Type B pancreatic cell (in vitro differentiated cells): ENCODE data around the gene ACYP1. TPM values are rescaled to one million over a fixed set of nuclear protein-coding genes. Genes with fewer than 3 reads are reported as not detected.

Experiments used
- DNase-seq: peaks from one replicate; pipeline ENCODE4 v3.0.0; 2021; ENCODE audit warnings: mixed read lengths; ENCODE audit not compliant: unreplicated experiment; ENCODE audit errors: extremely low spot score
- H3K27ac Mint-ChIP-seq: 2 replicates; pipeline ENCODE4 v1.8.0; 2021; ENCODE audit warnings: mild to moderate bottlenecking, mixed read lengths
- H3K27me3 Mint-ChIP-seq: 2 replicates; pipeline ENCODE4 v1.8.0; 2021; ENCODE audit warnings: mixed read lengths
- H3K36me3 Mint-ChIP-seq: 2 replicates; pipeline ENCODE4 v1.8.0; 2021; ENCODE audit warnings: mixed read lengths
- H3K4me1 Mint-ChIP-seq: one replicate; pipeline ENCODE4 v1.8.0; 2021; ENCODE audit warnings: mixed read lengths; ENCODE audit not compliant: unreplicated experiment
- H3K4me3 Mint-ChIP-seq: 2 replicates; pipeline ENCODE4 v1.8.0; 2021; ENCODE audit warnings: mild to moderate bottlenecking, mixed read lengths
- H3K9me3 Mint-ChIP-seq: 2 replicates; pipeline ENCODE4 v1.8.0; 2021; ENCODE audit warnings: mixed read lengths
- total RNA-seq: library from RNA; stranded (reverse); gene quantifications from 2 replicates; pipeline ENCODE4 v1.2.1, GENCODE V29; 2021; ENCODE audit warnings: low replicate concordance
- TF ChIP-seq, protein P1 (sequence below): fragments of 200-600 bp; sonication (generic); conservative IDR thresholded peaks from 2 replicates; pipeline ENCODE4 v1.5.0; 2021; ENCODE audit warnings: antibody characterized with exemption, mild to moderate bottlenecking

The ACYP1 gene
- total RNA-seq, 1 donor from 2014 or later = 20.7 TPM

GRCh38 chr14:75041613-75042012 lies 22.2 kb downstream of the ACYP1 start:
- Mint-ChIP-seq H3K4me1 (peaks cover 25% of the 10 kb centered on the region), H3K27ac (no peak overlapping the region), H3K4me3 (no peak overlapping the region), H3K36me3 (peaks cover 32% of the 10 kb centered on the region), H3K27me3 (no peaks in the 10 kb centered on the region), H3K9me3 (no peaks in the 10 kb centered on the region)
- TF ChIP-seq, protein P1, sequence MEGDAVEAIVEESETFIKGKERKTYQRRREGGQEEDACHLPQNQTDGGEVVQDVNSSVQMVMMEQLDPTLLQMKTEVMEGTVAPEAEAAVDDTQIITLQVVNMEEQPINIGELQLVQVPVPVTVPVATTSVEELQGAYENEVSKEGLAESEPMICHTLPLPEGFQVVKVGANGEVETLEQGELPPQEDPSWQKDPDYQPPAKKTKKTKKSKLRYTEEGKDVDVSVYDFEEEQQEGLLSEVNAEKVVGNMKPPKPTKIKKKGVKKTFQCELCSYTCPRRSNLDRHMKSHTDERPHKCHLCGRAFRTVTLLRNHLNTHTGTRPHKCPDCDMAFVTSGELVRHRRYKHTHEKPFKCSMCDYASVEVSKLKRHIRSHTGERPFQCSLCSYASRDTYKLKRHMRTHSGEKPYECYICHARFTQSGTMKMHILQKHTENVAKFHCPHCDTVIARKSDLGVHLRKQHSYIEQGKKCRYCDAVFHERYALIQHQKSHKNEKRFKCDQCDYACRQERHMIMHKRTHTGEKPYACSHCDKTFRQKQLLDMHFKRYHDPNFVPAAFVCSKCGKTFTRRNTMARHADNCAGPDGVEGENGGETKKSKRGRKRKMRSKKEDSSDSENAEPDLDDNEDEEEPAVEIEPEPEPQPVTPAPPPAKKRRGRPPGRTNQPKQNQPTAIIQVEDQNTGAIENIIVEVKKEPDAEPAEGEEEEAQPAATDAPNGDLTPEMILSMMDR = no peak
- DNase-seq = no peak

DNA sequence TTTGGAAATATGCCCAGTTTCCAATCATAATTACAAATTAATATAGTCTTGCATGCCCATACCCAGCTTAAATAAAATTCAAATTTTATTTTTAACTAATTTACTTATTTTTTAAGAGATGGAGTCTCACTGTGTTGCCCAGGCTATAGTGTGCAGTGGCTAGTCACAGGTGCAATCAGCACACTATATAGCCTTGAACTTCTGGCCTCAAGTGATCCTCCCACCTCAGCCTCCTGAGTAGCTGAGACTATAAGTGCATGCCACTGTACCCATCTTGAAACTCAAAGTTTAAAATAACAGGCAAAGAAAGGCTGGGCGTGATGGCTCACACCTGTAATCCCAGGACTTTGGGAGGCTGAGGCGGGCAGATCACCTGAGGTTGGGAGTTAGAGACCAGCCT lies 22.9 kb downstream of the ACYP1 start:
- Mint-ChIP-seq H3K4me3 (no peak overlapping the region), H3K4me1 (peaks cover 21% of the 10 kb centered on the region), H3K27me3 (no peaks in the 10 kb centered on the region), H3K27ac (no peak overlapping the region), H3K36me3 (peaks cover 30% of the 10 kb centered on the region), H3K9me3 (no peaks in the 10 kb centered on the region)
- TF ChIP-seq, protein P1 = no peak
- DNase-seq = no peak

DNA sequence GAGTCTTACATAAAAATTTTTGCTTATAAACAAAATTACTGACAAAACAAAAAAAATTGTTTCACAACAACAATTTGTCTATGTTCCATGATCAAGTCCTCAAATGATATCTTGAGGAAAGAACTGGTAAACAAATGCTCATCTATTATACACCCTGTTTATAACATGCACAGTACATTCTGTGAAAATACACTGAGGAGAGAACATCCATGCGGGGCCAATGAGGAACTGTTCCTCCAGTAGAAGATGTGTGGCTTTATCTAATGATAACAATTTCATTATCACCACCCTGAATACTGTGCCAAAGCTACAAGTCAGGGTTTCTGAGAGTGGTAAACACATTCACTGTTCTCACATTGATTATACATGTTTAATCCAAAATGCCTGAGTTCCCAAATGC lies 23.3 kb downstream of the ACYP1 start:
- H3K9me3 Mint-ChIP-seq = no peaks in the 10 kb centered on the region
- no peaks in the 10 kb centered on the region for H3K27me3 Mint-ChIP-seq
- no peak overlapping the region for H3K27ac Mint-ChIP-seq
- no peak for DNase-seq
- no peak overlapping the region for H3K4me3 Mint-ChIP-seq
- H3K36me3 Mint-ChIP-seq = peaks cover 34% of the 10 kb centered on the region
- H3K4me1 Mint-ChIP-seq = peaks cover 21% of the 10 kb centered on the region
- TF ChIP-seq, protein P1 = no peak

DNA sequence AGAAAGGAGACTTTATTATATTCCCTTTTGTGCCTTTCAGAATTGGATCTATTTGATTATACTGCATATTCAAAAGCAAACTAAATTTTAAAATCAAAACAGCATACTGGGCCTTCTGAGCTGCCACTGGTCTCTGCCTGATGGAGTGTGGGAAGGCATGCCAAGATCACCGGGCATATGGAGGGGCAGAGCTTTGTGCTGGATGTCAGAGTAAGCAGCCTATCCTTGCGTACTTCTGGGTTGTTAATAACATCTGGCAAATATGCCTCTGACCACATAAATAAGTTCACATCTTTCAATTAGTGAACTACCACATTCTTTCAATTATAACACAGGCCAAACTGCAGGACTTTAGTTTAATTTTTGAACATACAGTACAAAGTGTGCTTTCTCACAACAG lies 30.9 kb downstream of the ACYP1 start:
- peaks cover 36% of the 10 kb centered on the region for H3K36me3 Mint-ChIP-seq
- no peak overlapping the region for H3K4me3 Mint-ChIP-seq
- TF ChIP-seq, protein P1 = no peak
- no peaks in the 10 kb centered on the region for H3K9me3 Mint-ChIP-seq
- no peaks in the 10 kb centered on the region for H3K4me1 Mint-ChIP-seq
- no peaks in the 10 kb centered on the region for H3K27me3 Mint-ChIP-seq
- H3K27ac Mint-ChIP-seq = no peak overlapping the region
- no peak for DNase-seq

DNA sequence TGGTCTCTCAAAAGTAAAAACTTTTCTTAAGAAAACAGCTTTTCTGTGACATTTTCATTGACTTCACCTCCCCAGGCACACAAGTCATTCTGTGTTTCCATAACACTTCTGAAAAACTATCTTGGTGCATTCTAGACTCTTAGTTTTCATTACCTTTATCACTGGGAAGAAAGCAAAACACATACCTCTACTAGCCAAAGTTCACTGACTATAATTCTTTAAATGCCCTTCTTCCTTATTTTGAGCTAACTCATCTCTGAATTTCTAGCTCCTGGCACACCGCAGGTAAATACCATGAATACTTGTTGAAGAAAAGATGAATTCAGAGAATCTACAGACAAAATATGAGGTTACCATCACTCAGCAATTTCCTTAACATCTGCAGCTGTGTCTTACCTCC lies 33.7 kb downstream of the ACYP1 start:
- no peaks in the 10 kb centered on the region for H3K4me1 Mint-ChIP-seq
- H3K27ac Mint-ChIP-seq = no peak overlapping the region
- no peaks in the 10 kb centered on the region for H3K27me3 Mint-ChIP-seq
- TF ChIP-seq, protein P1 = no peak
- DNase-seq = no peak
- no peaks in the 10 kb centered on the region for H3K9me3 Mint-ChIP-seq
- H3K36me3 Mint-ChIP-seq = peaks cover 20% of the 10 kb centered on the region
- no peak overlapping the region for H3K4me3 Mint-ChIP-seq

GRCh38 chr14:75025876-75026275 lies 37.9 kb downstream of the ACYP1 start:
- H3K27ac Mint-ChIP-seq = no peak overlapping the region
- no peaks in the 10 kb centered on the region for H3K27me3 Mint-ChIP-seq
- peaks cover 21% of the 10 kb centered on the region for H3K36me3 Mint-ChIP-seq
- TF ChIP-seq, protein P1 = no peak
- H3K9me3 Mint-ChIP-seq = no peaks in the 10 kb centered on the region
- no peak for DNase-seq
- H3K4me3 Mint-ChIP-seq = no peak overlapping the region
- no peaks in the 10 kb centered on the region for H3K4me1 Mint-ChIP-seq
